Body of pancreas (tissue), 4 donors: Measurements from ENCODE around the gene MET. TPM values are rescaled to one million over a fixed set of nuclear protein-coding genes. Genes with fewer than 3 reads are reported as not detected.
"Not testable (repeated sequence)": the region's sequence is repeated elsewhere in the genome, so short reads cannot be mapped to it uniquely, and the experiment has no call there.

Source experiments
- ATAC-seq: fragments of 150-250 bp; one replicate; pipeline ENCODE4 v1.9.1; 2016
- DNase-seq, 4 donors: peaks; one replicate each; pipeline ENCODE4 v3.0.0-alpha.2; 2019
- H3K27ac ChIP-seq, 4 donors: fragments of 200-600 bp; sonication (generic); 1 replicate in 3 of 4; 2 replicates in 1 of 4; pipeline versions ENCODE4 v1.5.1 to v1.6.1; 2016 to 2019; ENCODE audit warnings: mild to moderate bottlenecking in 1 of 4, mixed read lengths in 1 of 4, moderate library complexity in 1 of 4
- H3K27me3 ChIP-seq, 2 donors: fragments of 200-600 bp; sonication (generic); one replicate each; pipeline ENCODE4 v1.6.0; 2016; ENCODE audit warnings: mild to moderate bottlenecking in 1 of 2
- H3K36me3 ChIP-seq, 2 donors: fragments of 200-600 bp; sonication (generic); replicated peaks in 1 of 2; 2 replicates each; pipeline ENCODE4 v1.5.1; 2016; ENCODE audit warnings: low read depth in 2 of 2; ENCODE audit not compliant: insufficient read depth in 1 of 2
- H3K4me1 ChIP-seq: fragments of 200-600 bp; sonication (generic); one replicate; pipeline ENCODE4 v1.6.0; 2016
- H3K4me3 ChIP-seq, 2 donors: fragments of 200-600 bp; sonication (generic); 1 replicate in 1 of 2; 2 replicates in 1 of 2; pipeline ENCODE4 v1.5.1; 2016 to 2019
- H3K9me3 ChIP-seq, 3 donors: fragments of 200-600 bp; sonication (generic); 1 replicate in 2 of 3; 2 replicates in 1 of 3; pipeline ENCODE4 v1.5.1; 2016
- CTCF ChIP-seq, 7 experiments: fragments of 450-650 bp in 4 of 7; fragments of 200-600 bp in 3 of 7; sonication (generic) in 3 of 7; IDR thresholded peaks; one replicate each; pipeline ENCODE4 v1.5.1; 2016 to 2019; ENCODE audit warnings: antibody characterized with exemption in 7 of 7
- POLR2A ChIP-seq, 3 donors: fragments of 450-650 bp; IDR thresholded peaks; one replicate each; pipeline ENCODE4 v1.6.1; 2016; ENCODE audit warnings: antibody characterized with exemption in 3 of 3, mild to moderate bottlenecking in 2 of 3
- WGBS, 2 donors: methylation state at CpG; one replicate each; pipeline ENCODE4 v1.1.5; 2017; 5-methylcytosine and 5-hydroxymethylcytosine counted together
- intact Hi-C: fragments of 100-400 bp; cut with DNase I; formaldehyde crosslinking; loops from one replicate; pipeline ENCODE4 v1.15.1; 2023
- total RNA-seq, 2 donors: library from RNA; depleted of rRNA; stranded (reverse); fragments of >200 nt; gene quantifications; one replicate each; pipeline ENCODE4 v1.1.0, GENCODE V29; 2016

MET gene
- total RNA-seq, 2 donors from 2014 or later, result 21.3 to 23.7 TPM

GRCh38 chr7:116811768-116812167, 139.8 kb downstream of the MET start:
- Histone ChIP-seq H3K9me3 (no peaks in the 10 kb centered on the region), H3K27ac (peak overlapping the region in 1 of 4 donors; percentile 14), H3K4me1 (peaks cover 25% of the 10 kb centered on the region), H3K4me3 (no peak overlapping the region), H3K36me3 (no peaks in the 10 kb centered on the region), H3K27me3 (no peaks in the 10 kb centered on the region)
- WGBS, 2 donors, result 94 to 95% methylated on average over 3 of the region's 3 CpGs
- intact Hi-C loops, result no loop called here
- no peak for TF ChIP-seq CTCF (IDR thresholded peaks at IDR 0.05)
- no peak for TF ChIP-seq POLR2A (IDR thresholded peaks at IDR 0.05)
- ATAC-seq (no peak), DNase-seq (no peak)

GRCh38 chr7:116812860-116813259, 140.9 kb downstream of the MET start:
- intact Hi-C loops, result no loop called here
- 32 to 33% methylated on average over 2 of the region's 2 CpGs for WGBS, 2 donors
- TF ChIP-seq CTCF (IDR thresholded peaks at IDR 0.05) (no peak), POLR2A (IDR thresholded peaks at IDR 0.05) (no peak)

GRCh38 chr7:116813371-116813770, 141.4 kb downstream of the MET start:
- H3K4me3 ChIP-seq, H3K27me3 ChIP-seq, H3K36me3 ChIP-seq, intact Hi-C loops, DNase-seq, ATAC-seq, H3K9me3 ChIP-seq: not testable (repeated sequence)
- 88 to 95% methylated on average over 3 of the region's 3 CpGs for WGBS, 2 donors
- Histone ChIP-seq H3K4me1 (peaks cover 25% of the 10 kb centered on the region), H3K27ac (peak overlapping the region in 1 of 4 donors; percentile 38)

More at GRCh38 chr7:116812860-116813259, 140.9 kb downstream of the MET start:
- no peak overlapping the region for H3K4me3 ChIP-seq
- peak overlapping the region in 1 of 4 donors; percentile 38 for H3K27ac ChIP-seq
- DNase-seq, result no peak
- no peaks in the 10 kb centered on the region for H3K36me3 ChIP-seq
- H3K9me3 ChIP-seq, result no peaks in the 10 kb centered on the region
- H3K27me3 ChIP-seq, result no peaks in the 10 kb centered on the region
- ATAC-seq, result no peak
- H3K4me1 ChIP-seq, result peaks cover 25% of the 10 kb centered on the region

- Histone ChIP-seq H3K9me3 (no peaks in the 10 kb centered on the region), H3K27me3 (no peaks in the 10 kb centered on the region), H3K4me1 (peaks cover 14% of the 10 kb centered on the region), H3K4me3 (no peak overlapping the region), H3K27ac (no peak overlapping the region), H3K36me3 (no peaks in the 10 kb centered on the region)
- TF ChIP-seq POLR2A (IDR thresholded peaks at IDR 0.05) (no peak), CTCF (IDR thresholded peaks at IDR 0.05) (no peak)
- WGBS, 2 donors, result 73 to 77% methylated on average over 3 of the region's 3 CpGs
- intact Hi-C loops, result no loop called here
- DNase-seq, result no peak
- ATAC-seq, result no peak
Observed at GRCh38 chr7:116815041-116815440, 143.0 kb downstream of the MET start.

GRCh38 chr7:116820149-116820548, 148.2 kb downstream of the MET start:
- Histone ChIP-seq H3K4me3 (no peak overlapping the region), H3K27me3 (no peaks in the 10 kb centered on the region), H3K27ac (no peak overlapping the region), H3K4me1 (no peaks in the 10 kb centered on the region), H3K36me3 (no peaks in the 10 kb centered on the region), H3K9me3 (no peaks in the 10 kb centered on the region)
- no peak for TF ChIP-seq CTCF (IDR thresholded peaks at IDR 0.05)
- no peak for TF ChIP-seq POLR2A (IDR thresholded peaks at IDR 0.05)
- DNase-seq (no peak), ATAC-seq (no peak)
- WGBS, 2 donors, result 83 to 85% methylated on average over 3 of the region's 3 CpGs
- intact Hi-C loops, result no loop called here

GRCh38 chr7:116821647-116822046, 149.7 kb downstream of the MET start:
- H3K4me1 ChIP-seq, H3K27ac ChIP-seq, H3K36me3 ChIP-seq, H3K9me3 ChIP-seq, H3K4me3 ChIP-seq, DNase-seq, ATAC-seq, H3K27me3 ChIP-seq, intact Hi-C loops: not testable (repeated sequence)
- WGBS, 2 donors, result 85 to 90% methylated on average over 4 of the region's 4 CpGs
